Omental fat pad (tissue), 4 donors: ENCODE results near the gene NIM1K. TPM values are rescaled to one million over a fixed set of nuclear protein-coding genes. Genes with fewer than 3 reads are reported as not detected.

Experiments
- ATAC-seq: fragments of 150-250 bp; one replicate; pipeline ENCODE4 v1.9.1; 2016; ENCODE audit warnings: mild to moderate bottlenecking, moderate library complexity; ENCODE audit not compliant: low FRiP score
- DNase-seq: peaks from one replicate; pipeline ENCODE4 v3.0.0-alpha.2; 2019; ENCODE audit warnings: low spot score
- total RNA-seq, 4 donors: library from RNA; depleted of rRNA; stranded (reverse); fragments of >200 nt; gene quantifications; one replicate each; pipeline ENCODE4 v1.1.0, GENCODE V29; 2016
- TF ChIP-seq, protein P1 (sequence below), 3 donors: fragments of 450-650 bp; IDR thresholded peaks; one replicate each; pipeline ENCODE4 v1.5.1; 2016 to 2017; ENCODE audit warnings: antibody characterized with exemption in 3 of 3, mild to moderate bottlenecking in 3 of 3, moderate library complexity in 2 of 3

Gene NIM1K
- under 1 TPM in 3 of 4 donors, not detected in 1; 0.12 to 0.79 (median 0.19) TPM for total RNA-seq

DNA sequence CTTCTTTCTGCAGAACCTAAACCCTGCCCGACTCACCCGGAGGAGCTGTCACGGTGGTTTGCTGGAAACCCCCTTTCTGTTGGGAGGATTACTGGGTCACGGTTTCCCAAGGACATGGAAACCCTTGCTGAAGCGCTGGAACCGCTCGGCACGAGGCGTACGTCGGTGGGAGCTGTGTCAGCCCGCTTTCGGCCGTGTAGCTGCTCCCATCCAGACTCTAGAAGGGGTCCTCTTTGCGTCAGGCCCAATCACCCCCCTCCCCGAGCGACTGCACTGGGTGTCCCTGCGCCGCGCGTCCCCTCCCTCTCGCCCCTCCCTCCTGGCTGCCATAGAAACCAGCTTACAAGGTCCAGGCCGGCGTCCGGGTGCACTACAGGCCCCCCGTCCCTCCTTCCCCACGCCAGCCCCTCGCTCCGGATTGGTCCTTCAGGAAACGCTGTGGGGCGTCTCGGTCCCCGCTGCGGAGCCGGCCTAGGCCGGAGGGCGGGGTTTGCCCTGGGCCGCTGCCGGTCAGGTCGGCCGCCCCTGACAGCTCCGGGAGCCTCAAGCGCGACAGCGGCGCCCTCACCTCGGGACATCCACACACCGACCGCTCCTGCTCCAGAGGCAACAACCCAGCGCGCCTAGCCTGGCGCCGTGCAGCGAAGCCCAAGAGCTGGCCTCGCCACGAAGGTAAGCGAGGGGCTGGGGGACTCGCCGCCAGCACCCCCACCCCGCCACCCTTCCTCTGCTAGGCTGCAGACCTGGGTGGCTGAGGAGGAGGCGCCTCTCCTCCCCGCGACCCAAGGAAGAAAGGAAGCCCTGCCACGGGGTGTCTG lies at the start of gene NIM1K:
TSS of gene NIM1K (plus strand) at position 486 of the 818 bp plus-strand sequence. CDS start 53,551 bp downstream, outside the sequence.
- ATAC-seq (peak; percentile 41), DNase-seq (no peak)
- TF ChIP-seq, protein P1, sequence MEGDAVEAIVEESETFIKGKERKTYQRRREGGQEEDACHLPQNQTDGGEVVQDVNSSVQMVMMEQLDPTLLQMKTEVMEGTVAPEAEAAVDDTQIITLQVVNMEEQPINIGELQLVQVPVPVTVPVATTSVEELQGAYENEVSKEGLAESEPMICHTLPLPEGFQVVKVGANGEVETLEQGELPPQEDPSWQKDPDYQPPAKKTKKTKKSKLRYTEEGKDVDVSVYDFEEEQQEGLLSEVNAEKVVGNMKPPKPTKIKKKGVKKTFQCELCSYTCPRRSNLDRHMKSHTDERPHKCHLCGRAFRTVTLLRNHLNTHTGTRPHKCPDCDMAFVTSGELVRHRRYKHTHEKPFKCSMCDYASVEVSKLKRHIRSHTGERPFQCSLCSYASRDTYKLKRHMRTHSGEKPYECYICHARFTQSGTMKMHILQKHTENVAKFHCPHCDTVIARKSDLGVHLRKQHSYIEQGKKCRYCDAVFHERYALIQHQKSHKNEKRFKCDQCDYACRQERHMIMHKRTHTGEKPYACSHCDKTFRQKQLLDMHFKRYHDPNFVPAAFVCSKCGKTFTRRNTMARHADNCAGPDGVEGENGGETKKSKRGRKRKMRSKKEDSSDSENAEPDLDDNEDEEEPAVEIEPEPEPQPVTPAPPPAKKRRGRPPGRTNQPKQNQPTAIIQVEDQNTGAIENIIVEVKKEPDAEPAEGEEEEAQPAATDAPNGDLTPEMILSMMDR (IDR thresholded peaks at IDR 0.05) = no peak

DNA sequence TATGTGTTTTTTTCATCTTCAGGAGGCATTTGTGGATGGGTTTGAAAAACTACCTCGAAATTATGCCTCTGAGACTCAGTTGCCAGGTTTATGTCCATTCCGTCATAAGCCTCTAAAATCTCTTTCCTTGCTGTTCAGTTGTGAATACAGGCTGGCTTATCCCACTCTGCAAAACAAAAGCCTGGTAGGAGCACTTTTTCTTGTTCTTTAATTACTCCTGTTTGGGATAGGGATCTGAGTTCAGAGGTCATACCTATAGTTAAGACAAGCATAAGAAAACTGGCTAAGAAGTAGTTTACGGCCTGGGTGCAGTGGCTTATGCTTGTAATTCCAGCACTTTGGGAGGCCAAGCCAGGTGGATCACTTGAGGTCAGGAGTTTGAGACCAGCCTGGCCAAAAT lies 47.0 kb upstream of the NIM1K start:
- ATAC-seq = no peak

DNA sequence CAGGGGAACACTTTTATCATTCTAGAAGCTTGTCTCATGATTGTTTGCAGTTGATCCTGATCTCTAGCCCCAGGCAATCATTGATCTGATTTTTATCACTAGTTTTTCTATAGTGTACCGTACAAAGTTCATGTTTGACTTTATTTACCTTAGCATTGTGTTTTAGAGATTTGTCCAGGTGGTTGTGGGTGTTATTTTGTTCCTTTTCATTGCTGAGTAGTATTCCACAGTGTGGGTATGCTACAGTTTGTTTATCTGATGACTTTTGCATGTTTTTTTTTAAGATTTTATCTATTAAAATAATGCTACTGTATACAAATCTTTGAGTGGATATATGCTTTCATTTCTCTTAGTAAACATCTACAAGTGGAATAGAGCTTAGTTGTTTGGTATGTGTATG lies 45.1 kb upstream of the NIM1K start:
- ATAC-seq (no peak), DNase-seq (no peak)
- TF ChIP-seq, protein P1 (IDR thresholded peaks at IDR 0.05) = no peak

More for the DNA sequence above, 47.0 kb upstream of the NIM1K start:
- no peak for DNase-seq
- TF ChIP-seq, protein P1 (IDR thresholded peaks at IDR 0.05) = no peak

DNA sequence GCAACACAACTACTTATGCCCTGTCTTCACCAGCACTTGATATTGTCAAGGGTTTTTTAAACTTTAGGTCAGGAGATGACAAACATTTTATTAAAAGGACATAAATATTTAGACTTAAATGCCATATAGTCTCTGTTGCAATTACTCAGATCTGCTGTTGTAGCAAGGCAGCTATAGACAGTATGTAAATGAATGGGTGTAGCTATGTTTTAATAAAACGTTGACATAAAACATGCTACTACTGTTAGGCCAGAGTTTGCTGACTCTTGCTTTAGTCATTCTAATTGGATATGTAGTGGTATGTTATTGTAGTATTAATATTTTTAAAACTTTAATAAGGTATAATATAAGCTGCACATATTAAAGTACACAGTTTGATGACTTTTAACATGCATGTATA lies 43.6 kb upstream of the NIM1K start:
- TF ChIP-seq, protein P1 (IDR thresholded peaks at IDR 0.05) = no peak

DNA sequence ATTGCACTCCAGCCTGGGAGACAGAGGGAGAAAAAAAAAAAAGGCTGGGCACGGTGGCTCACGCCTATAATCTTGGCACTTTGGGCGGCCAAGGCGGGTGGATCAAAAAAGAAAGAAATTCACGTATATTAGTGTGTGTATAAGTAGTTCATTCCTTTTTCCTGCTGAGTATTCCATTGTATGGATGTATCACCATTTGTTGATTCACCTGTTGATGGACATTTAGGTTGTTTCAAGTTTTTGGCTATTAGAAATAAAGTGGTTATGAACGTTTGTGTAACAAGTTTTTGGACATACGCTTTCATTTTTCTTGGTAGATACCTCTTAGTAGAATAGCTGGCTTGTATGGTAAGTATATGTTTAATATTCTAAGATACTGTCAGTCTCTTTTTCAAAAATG lies 42.8 kb upstream of the NIM1K start:
- TF ChIP-seq, protein P1 (IDR thresholded peaks at IDR 0.05) = no peak
- no peak for ATAC-seq
- DNase-seq = no peak

More for the DNA sequence above, 43.6 kb upstream of the NIM1K start:
- ATAC-seq (no peak), DNase-seq (no peak)

DNA sequence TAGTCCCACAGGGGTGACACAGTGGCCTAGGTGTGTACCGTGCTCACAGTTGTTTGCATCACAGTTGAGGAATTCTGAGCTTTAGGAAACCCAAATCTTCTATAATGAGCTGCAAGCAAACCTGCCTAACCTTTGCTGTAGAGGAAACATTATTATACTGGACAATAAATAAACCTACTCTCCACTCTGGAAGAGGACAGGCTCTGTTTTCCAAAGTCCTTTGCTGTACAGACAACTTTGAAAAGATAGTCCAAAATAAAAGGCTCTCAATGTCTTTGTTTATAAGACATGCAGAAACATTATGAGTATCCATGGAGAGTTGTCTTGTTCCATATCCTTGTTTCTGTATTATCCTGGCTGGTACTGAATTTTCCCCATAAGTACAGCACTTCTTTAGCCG lies 42.0 kb upstream of the NIM1K start:
- TF ChIP-seq, protein P1 (IDR thresholded peaks at IDR 0.05) = no peak
- ATAC-seq = no peak
- no peak for DNase-seq

DNA sequence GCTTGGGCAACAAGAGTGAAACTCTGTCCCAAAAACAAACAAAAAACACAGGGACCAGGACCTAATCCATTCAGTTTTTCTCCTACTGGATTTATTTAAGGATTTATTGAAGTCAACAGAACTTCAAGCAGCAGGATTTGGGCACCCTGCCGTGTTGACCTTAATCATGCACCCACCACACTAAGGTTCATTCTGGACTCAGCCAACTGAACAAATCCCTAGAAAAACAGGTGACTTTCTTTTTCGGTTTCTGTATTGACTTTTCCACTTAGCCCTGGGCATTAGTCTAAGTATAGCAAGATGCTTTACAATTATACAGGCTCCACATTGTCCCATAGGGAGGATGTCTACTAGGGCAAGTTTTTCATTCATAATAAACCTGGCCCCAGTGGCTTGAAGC lies 41.3 kb upstream of the NIM1K start:
- DNase-seq (no peak), ATAC-seq (no peak)
- TF ChIP-seq, protein P1 (IDR thresholded peaks at IDR 0.05) = no peak
